IMR-90 (cell line): ENCODE data around the gene FEV. TPM values are rescaled to one million over a fixed set of nuclear protein-coding genes. Genes with fewer than 3 reads are reported as not detected.

Source experiments
- ATAC-seq: fragments of 200-7000 bp; cut with Tn5 transposase; 2 replicates; pipeline ENCODE4 v1.9.1; 2020; ENCODE audit warnings: low read depth, mild to moderate bottlenecking, moderate library complexity
- BruUV-seq: library from RNA; stranded (reverse); fragments of 400-500 nt; replicated peaks from 2 replicates; lab custom pipeline; 2021; lab: Mats Ljungman, UMichigan
- CTCF ChIA-PET: fragments of 300-600 bp; formaldehyde crosslinking; extraction: SDS; loops from one replicate; lab custom pipeline; 2021; ENCODE audit warnings: antibody characterized with exemption; lab: Yijun Ruan, JAX
- POLR2A ChIA-PET: fragments of 300-600 bp; sonication (Branson Sonifier 250); formaldehyde crosslinking; loops from one replicate; lab custom pipeline; 2022; ENCODE audit warnings: antibody characterized with exemption; ENCODE audit not compliant: unreplicated experiment; lab: Charles Lee
- DNase-seq: peaks from one replicate; pipeline ENCODE4 v3.0.0; 2013
- H2AFZ ChIP-seq: replicated peaks from 2 replicates; pipeline ENCODE3; 2013; ENCODE audit warnings: low read length, mild to moderate bottlenecking; ENCODE audit not compliant: poor library complexity
- H2AK5ac ChIP-seq: 2 replicates; pipeline ENCODE4 v1.6.1; 2013; ENCODE audit warnings: low read depth, low read length, inconsistent platforms
- H2AK9ac ChIP-seq: replicated peaks from 2 replicates; pipeline ENCODE3; 2013; ENCODE audit warnings: mild to moderate bottlenecking, low read depth, low read length, moderate library complexity; ENCODE audit not compliant: poor library complexity
- H2BK120ac ChIP-seq: 2 replicates; pipeline ENCODE4 v1.6.1; 2013; ENCODE audit warnings: low read depth, low read length, inconsistent platforms
- H2BK15ac ChIP-seq: 3 replicates; pipeline ENCODE4 v1.6.1; 2013; ENCODE audit warnings: low read depth, low read length, inconsistent platforms
- H2BK20ac ChIP-seq: 2 replicates; pipeline ENCODE4 v1.6.1; 2013; ENCODE audit warnings: low read depth, mild to moderate bottlenecking, inconsistent platforms, low read length, moderate library complexity
- H2BK5ac ChIP-seq: 2 replicates; pipeline ENCODE4 v1.6.1; 2013; ENCODE audit warnings: mild to moderate bottlenecking, low read depth, low read length, inconsistent platforms; ENCODE audit not compliant: poor library complexity, severe bottlenecking
- H3K14ac ChIP-seq: replicated peaks from 2 replicates; pipeline ENCODE4 v1.6.1; 2013; ENCODE audit warnings: low read depth, low read length, inconsistent platforms
- H3K18ac ChIP-seq: 2 replicates; pipeline ENCODE4 v1.6.1; 2013; ENCODE audit warnings: low read depth, low read length, control low read depth
- H3K23ac ChIP-seq: 2 replicates; pipeline ENCODE4 v1.6.1; 2013; ENCODE audit warnings: low read depth, low read length, inconsistent platforms
- H3K27ac ChIP-seq: 2 replicates; pipeline ENCODE4 v1.5.1; 2013; ENCODE audit warnings: mild to moderate bottlenecking, control low read depth, low read length; ENCODE audit not compliant: insufficient read depth
- H3K27me3 ChIP-seq: 2 replicates; pipeline ENCODE4 v1.6.1; 2013; ENCODE audit warnings: low read length; ENCODE audit not compliant: control insufficient read depth, insufficient read depth
- H3K36me3 ChIP-seq: 2 replicates; pipeline ENCODE4 v1.6.1; 2013; ENCODE audit warnings: low read length, mixed read lengths; ENCODE audit not compliant: control insufficient read depth, insufficient read depth
- H3K4ac ChIP-seq: 2 replicates; pipeline ENCODE4 v1.6.1; 2013; ENCODE audit warnings: low read depth, low read length, inconsistent platforms
- H3K4me1 ChIP-seq: 2 replicates; pipeline ENCODE4 v1.6.1; 2013; ENCODE audit warnings: low read length, mixed read lengths; ENCODE audit not compliant: control insufficient read depth, insufficient read depth
- H3K4me2 ChIP-seq: 2 replicates; pipeline ENCODE4 v1.6.1; 2013; ENCODE audit warnings: low read depth, mild to moderate bottlenecking, control low read depth, low read length, moderate library complexity
- H3K4me3 ChIP-seq: 2 replicates; pipeline ENCODE4 v1.5.1; 2013; ENCODE audit warnings: low read depth, mild to moderate bottlenecking, control low read depth, low read length, moderate library complexity; ENCODE audit not compliant: insufficient read depth
- H3K56ac ChIP-seq: 2 replicates; pipeline ENCODE4 v1.6.1; 2013; ENCODE audit warnings: low read length, inconsistent platforms; ENCODE audit not compliant: insufficient read depth; ENCODE audit errors: extremely low read depth
- H3K79me1 ChIP-seq, 2 experiments: 2 replicates each; pipeline ENCODE4 v1.6.1; 2013; ENCODE audit warnings: low read length in 2 of 2, inconsistent platforms in 1 of 2, low read depth in 1 of 2
- H3K9ac ChIP-seq: 2 replicates; pipeline ENCODE4 v1.6.1; 2013; ENCODE audit warnings: low read depth, low read length, control low read depth
- H3K9me1 ChIP-seq: 2 replicates; pipeline ENCODE4 v1.6.1; 2013; ENCODE audit warnings: low read length, inconsistent platforms; ENCODE audit not compliant: insufficient read depth
- H3K9me3 ChIP-seq: 2 replicates; pipeline ENCODE4 v1.6.1; 2013; ENCODE audit warnings: low read length; ENCODE audit not compliant: control insufficient read depth, insufficient read depth
- H4K20me1 ChIP-seq: 2 replicates; pipeline ENCODE4 v1.6.1; 2013; ENCODE audit warnings: low read length, inconsistent platforms; ENCODE audit not compliant: insufficient read depth
- H4K5ac ChIP-seq: 2 replicates; pipeline ENCODE4 v1.6.1; 2013; ENCODE audit warnings: mild to moderate bottlenecking, low read depth, low read length, control low read depth
- H4K8ac ChIP-seq, 2 experiments: 2 replicates each; pipeline ENCODE4 v1.6.1; 2013; ENCODE audit warnings: low read depth in 2 of 2, low read length in 2 of 2, control low read depth in 1 of 2, inconsistent platforms in 1 of 2
- H4K91ac ChIP-seq: 2 replicates; pipeline ENCODE4 v1.6.1; 2013; ENCODE audit warnings: low read depth, low read length, inconsistent platforms; ENCODE audit not compliant: insufficient read depth
- BHLHE40 ChIP-seq: fragments of 150-350 bp; IDR thresholded peaks from 2 replicates; pipeline ENCODE4 v1.6.1; 2016; ENCODE audit warnings: mild to moderate bottlenecking, low read depth, low read length
- CEBPB ChIP-seq: IDR thresholded peaks from 2 replicates; pipeline ENCODE4 v1.6.1; 2012; ENCODE audit warnings: low read depth, low read length, improper control_type of control experiment
- CHD1 ChIP-seq: IDR thresholded peaks from 2 replicates; pipeline ENCODE4 v1.6.1; 2012; ENCODE audit warnings: low read depth, low read length, improper control_type of control experiment
- CTCF ChIP-seq: conservative IDR thresholded peaks from 2 replicates; pipeline ENCODE4 v1.5.1; 2012; ENCODE audit warnings: mild to moderate bottlenecking, low read depth, low read length, improper control_type of control experiment
- FOS ChIP-seq: fragments of 150-350 bp; IDR thresholded peaks from 2 replicates; pipeline ENCODE4 v1.6.1; 2016; ENCODE audit warnings: low read depth, low read length
- MAFK ChIP-seq: IDR thresholded peaks from 2 replicates; pipeline ENCODE4 v1.6.1; 2012; ENCODE audit warnings: low read depth, low read length, improper control_type of control experiment
- MAZ ChIP-seq: IDR thresholded peaks from 2 replicates; pipeline ENCODE4 v1.6.1; 2012; ENCODE audit warnings: low read depth, mild to moderate bottlenecking, low read length, improper control_type of control experiment, moderate library complexity, borderline replicate concordance
- MXI1 ChIP-seq: IDR thresholded peaks from 2 replicates; pipeline ENCODE4 v1.6.1; 2012; ENCODE audit warnings: low read depth, mild to moderate bottlenecking, low read length, moderate library complexity, borderline replicate concordance
- RAD21 ChIP-seq: IDR thresholded peaks from 2 replicates; pipeline ENCODE4 v1.6.1; 2012; ENCODE audit warnings: low read length, improper control_type of control experiment
- RCOR1 ChIP-seq: IDR thresholded peaks from 2 replicates; pipeline ENCODE4 v1.6.1; 2012; ENCODE audit warnings: mild to moderate bottlenecking, low read length, improper control_type of control experiment; ENCODE audit not compliant: insufficient replicate concordance
- RFX5 ChIP-seq: IDR thresholded peaks from 2 replicates; pipeline ENCODE4 v1.8.0; 2012; ENCODE audit warnings: low read depth, mild to moderate bottlenecking, low read length, moderate library complexity
- SMC3 ChIP-seq: fragments of 150-350 bp; IDR thresholded peaks from 2 replicates; pipeline ENCODE4 v1.6.1; 2016; ENCODE audit warnings: low read depth, mild to moderate bottlenecking, antibody characterized with exemption, low read length, moderate library complexity
- USF2 ChIP-seq: fragments of 150-350 bp; IDR thresholded peaks from 2 replicates; pipeline ENCODE4 v1.6.1; 2017; ENCODE audit warnings: mild to moderate bottlenecking, antibody characterized with exemption, low read length, low read depth
- WGBS, 2 experiments: methylation state at CpG; one replicate each; pipeline versions ENCODE4 v1.1.5 to v1.1.7; 2013; ENCODE audit warnings: missing lambda C conversion rate in 2 of 2; ENCODE audit not compliant: insufficient read length in 1 of 2; ENCODE audit errors: extremely low coverage in 2 of 2; 5-methylcytosine and 5-hydroxymethylcytosine counted together
- dilution Hi-C: fragments of 300-500 bp; cut with HindIII; formaldehyde crosslinking; loops from one replicate; pipeline ENCODE4 v1.14.3; 2018; ENCODE audit warnings: low sequenced_read_pairs; ENCODE audit not compliant: unreplicated experiment
- in situ Hi-C: fragments of 300-500 bp; cut with MboI; formaldehyde crosslinking; loops from 3 replicates; pipeline ENCODE4 v1.14.3; 2019; ENCODE audit warnings: low sequenced_read_pairs, inconsistent platforms, mixed read lengths
- intact Hi-C: fragments of 100-400 bp; cut with micrococcal nuclease; formaldehyde crosslinking; loops from 2 replicates; pipeline ENCODE4 v1.10.0; 2022
- polyA plus RNA-seq, 3 experiments: library from polyadenylated mRNA; depleted of rRNA; stranded (reverse); fragments of >200 nt; gene quantifications; 2 replicates each; pipeline ENCODE4 v1.2.3, GENCODE V29; 2012; ENCODE audit warnings: low replicate concordance in 1 of 3
- total RNA-seq: library from RNA; depleted of rRNA; stranded (reverse); fragments of >200 nt; gene quantifications from 2 replicates; pipeline ENCODE4 v1.2.3, GENCODE V29; 2012

The FEV gene
- total and polyA plus RNA-seq, 2 of the 4 experiments (the other 2 are of a cell fraction), result not detected

DNA sequence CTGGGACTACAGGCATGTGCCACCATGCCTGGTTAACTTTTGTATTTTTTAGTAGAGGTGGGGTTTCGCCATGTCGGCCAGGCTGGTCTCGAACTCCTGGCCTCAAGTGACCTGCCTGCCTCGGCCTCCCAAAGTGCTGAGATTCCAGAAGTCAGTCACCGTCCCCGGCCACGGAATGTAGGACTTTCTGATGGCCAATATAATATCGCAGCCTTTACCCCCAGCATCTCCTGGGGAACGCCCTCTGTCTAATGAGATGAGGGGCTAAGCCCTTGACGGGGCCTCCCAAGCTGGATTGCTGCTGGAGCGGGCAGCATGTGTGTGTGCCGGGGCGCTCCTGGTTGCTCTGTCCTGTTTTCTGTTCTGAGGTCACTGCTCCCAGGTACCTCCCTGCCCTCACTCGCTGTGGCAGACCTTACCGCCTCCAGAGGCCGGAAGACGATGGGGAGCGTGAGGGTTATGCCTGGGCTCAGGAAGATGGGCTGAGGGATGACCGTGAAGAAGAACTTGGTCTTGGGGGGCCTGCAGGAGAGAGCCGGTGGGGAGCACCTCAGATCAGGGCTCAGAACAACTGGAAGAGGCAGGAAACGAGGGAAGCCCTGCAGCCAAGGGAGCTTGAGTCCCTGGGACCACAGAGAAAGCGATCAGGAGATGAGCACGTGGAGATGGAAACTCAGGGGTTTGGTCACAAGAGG is 47.2 kb upstream of the FEV start:
- Histone ChIP-seq H2BK20ac (no peak overlapping the region), H3K4me3 (no peak overlapping the region), H3K27me3 (peaks cover 36% of the 10 kb centered on the region), H2AK5ac (no peak overlapping the region), H2BK15ac (no peak overlapping the region), H3K14ac (no peak overlapping the region), H4K20me1 (0 out of 2 replicates have a peak, but pooled peaks cover 8% of the 10 kb centered on the region), H3K27ac (no peak overlapping the region), H3K9ac (no peak overlapping the region), H3K4me1 (no peaks in the 10 kb centered on the region), H2AFZ (no peak overlapping the region), H4K5ac (no peak overlapping the region), H3K4ac (no peak overlapping the region), H3K18ac (no peak overlapping the region), H3K56ac (no peak overlapping the region), H3K23ac (no peak overlapping the region), H3K4me2 (no peak overlapping the region), H2AK9ac (no peak overlapping the region), H3K9me1 (no peaks in the 10 kb centered on the region), H3K79me1 (no peaks in the 10 kb centered on the region), H3K9me3 (no peaks in the 10 kb centered on the region), H2BK120ac (no peak overlapping the region), H2BK5ac (no peak overlapping the region), H3K36me3 (no peaks in the 10 kb centered on the region), H4K8ac (no peak overlapping the region), H4K91ac (no peak overlapping the region)
- intact Hi-C loops (no loop called here), dilution Hi-C loops (no loop called here), in situ Hi-C loops (no loop called here)
- no peak for DNase-seq
- no TSS peak for BruUV-seq
- ChIA-PET POLR2A (no interaction called here), CTCF (no interaction called here)
- TF ChIP-seq RCOR1 (no peak), MAFK (no peak), FOS (no peak), CEBPB (no peak), SMC3 (no peak), CHD1 (no peak), BHLHE40 (no peak), USF2 (no peak), RAD21 (no peak), CTCF (no peak), MAZ (no peak), RFX5 (no peak), MXI1 (no peak)
- ATAC-seq, result no peak
- 83% methylated on average over 13 of the region's 23 CpGs; no CpG with 5 or more reads in 1 of the 2 experiments for WGBS, 2 experiments
